Gastroesophageal sphincter (tissue), 4 donors: ENCODE data around the gene RPS6KB1. TPM values are rescaled to one million over a fixed set of nuclear protein-coding genes. Genes with fewer than 3 reads are reported as not detected.
"Not testable (repeated sequence)": the region's sequence is repeated elsewhere in the genome, so short reads cannot be mapped to it uniquely, and the experiment has no call there.

ENCODE experiments used
- ATAC-seq: fragments of 150-250 bp; one replicate; pipeline ENCODE4 v1.9.1; 2016; ENCODE audit warnings: mild to moderate bottlenecking, moderate library complexity
- H3K27ac ChIP-seq, 4 donors: fragments of 200-600 bp; sonication (generic) in 3 of 4; 1 replicate in 3 of 4; 2 replicates in 1 of 4; pipeline ENCODE4 v1.5.1; 2016 to 2019
- H3K27me3 ChIP-seq: fragments of 200-600 bp; sonication (generic); one replicate; pipeline ENCODE4 v1.5.1; 2019
- H3K36me3 ChIP-seq, 2 donors: fragments of 200-600 bp; sonication (generic); one replicate each; pipeline ENCODE4 v1.5.1; 2019; ENCODE audit warnings: control low read depth in 1 of 2
- H3K4me1 ChIP-seq, 3 donors: fragments of 200-600 bp; sonication (generic); 1 replicate in 2 of 3; 2 replicates in 1 of 3; pipeline ENCODE4 v1.5.1; 2016 to 2019; ENCODE audit warnings: control low read depth in 2 of 3
- H3K4me3 ChIP-seq, 2 donors: fragments of 200-600 bp; sonication (generic); one replicate each; pipeline ENCODE4 v1.5.1; 2019; ENCODE audit warnings: mild to moderate bottlenecking in 1 of 2, moderate library complexity in 1 of 2
- H3K9me3 ChIP-seq, 3 donors: fragments of 200-600 bp; sonication (generic); one replicate each; pipeline ENCODE4 v1.5.1; 2017 to 2019; ENCODE audit warnings: control low read depth in 2 of 3
- CTCF ChIP-seq, 4 experiments: fragments of 200-600 bp in 2 of 4; fragments of 450-650 bp in 2 of 4; sonication (generic) in 1 of 4; IDR thresholded peaks; one replicate each; pipeline ENCODE4 v1.5.1; 2017 to 2019; ENCODE audit warnings: antibody characterized with exemption in 4 of 4, mild to moderate bottlenecking in 2 of 4, moderate library complexity in 2 of 4
- EP300 ChIP-seq: sonication (generic); formaldehyde crosslinking; IDR thresholded peaks from one replicate; pipeline ENCODE4 v1.6.1; 2017; ENCODE audit warnings: antibody characterized with exemption, mild to moderate bottlenecking
- POLR2A ChIP-seq, 2 donors: fragments of 450-650 bp; IDR thresholded peaks; one replicate each; pipeline ENCODE4 v1.6.1; 2017; ENCODE audit warnings: antibody characterized with exemption in 2 of 2, mild to moderate bottlenecking in 2 of 2, moderate library complexity in 1 of 2
- POLR2AphosphoS5 ChIP-seq: sonication (generic); formaldehyde crosslinking; IDR thresholded peaks from one replicate; pipeline ENCODE4 v1.6.1; 2017; ENCODE audit warnings: antibody characterized with exemption
- whole genome bisulfite sequencing, 2 donors: methylation state at CpG; one replicate each; pipeline ENCODE4 v1.1.5; 2018; ENCODE audit warnings: low coverage in 1 of 2; 5-methylcytosine and 5-hydroxymethylcytosine counted together
- total RNA-seq, 4 donors: library from RNA; depleted of rRNA; stranded (reverse); fragments of >200 nt; gene quantifications; one replicate each; pipeline ENCODE4 v1.1.0, GENCODE V29; 2016

Gene RPS6KB1
- total RNA-seq, 4 donors from 2014 or later: 19.2 to 36.3 (median 27.6) TPM

- Histone ChIP-seq H3K4me1 (peaks cover 4 to 75% (median 36%) of the 10 kb centered on the region in 3 donors), H3K27me3 (no peaks in the 10 kb centered on the region), H3K9me3 (no peaks in the 10 kb centered on the region), H3K27ac (peak overlapping the region in 2 of 4 donors; percentile 42 to 94), H3K4me3 (no peak overlapping the region), H3K36me3 (no peaks in the 10 kb centered on the region)
- WGBS, 2 donors: 100% methylated on average over 1 of the region's 6 CpGs; no CpG with 5 or more reads in 1 of the 2 donors
- no peak for ATAC-seq
- TF ChIP-seq EP300 (no peak), POLR2AphosphoS5 (no peak), CTCF (IDR thresholded peaks at IDR 0.05) (no peak), POLR2A (IDR thresholded peaks at IDR 0.05) (no peak)
Observed at GRCh38 chr17:59848385-59848668, 44.6 kb upstream of the RPS6KB1 start.

GRCh38 chr17:59848778-59849177, 44.1 kb upstream of the RPS6KB1 start:
- 82 to 83% methylated on average over 4 to 7 of the region's 7 CpGs for WGBS, 2 donors
- H3K9me3 ChIP-seq: no peaks in the 10 kb centered on the region
- TF ChIP-seq EP300: no peak
- TF ChIP-seq POLR2A (IDR thresholded peaks at IDR 0.05): no peak
- no peak for TF ChIP-seq CTCF (IDR thresholded peaks at IDR 0.05)
- TF ChIP-seq POLR2AphosphoS5: no peak
- no peaks in the 10 kb centered on the region for H3K27me3 ChIP-seq
- H3K36me3 ChIP-seq: no peaks in the 10 kb centered on the region
- H3K4me1 ChIP-seq: peaks cover 4 to 74% (median 41%) of the 10 kb centered on the region in 3 donors
- peak overlapping the region in 2 of 4 donors; percentile 42 to 94 for H3K27ac ChIP-seq
- no peak overlapping the region for H3K4me3 ChIP-seq
- ATAC-seq: peak; percentile 44

GRCh38 chr17:59850311-59850710, 42.6 kb upstream of the RPS6KB1 start:
- peaks cover 4 to 61% (median 42%) of the 10 kb centered on the region in 3 donors for H3K4me1 ChIP-seq
- ATAC-seq, H3K27ac ChIP-seq, H3K27me3 ChIP-seq, H3K9me3 ChIP-seq, H3K36me3 ChIP-seq, H3K4me3 ChIP-seq: not testable (repeated sequence)
- WGBS, 2 donors: 60 to 90% methylated on average over 1 to 11 of the region's 15 CpGs

- TF ChIP-seq POLR2AphosphoS5 (peak; percentile 68), EP300 (no peak)
- Histone ChIP-seq H3K9me3 (no peaks in the 10 kb centered on the region), H3K36me3 (no peaks in the 10 kb centered on the region), H3K27ac (peak overlapping the region; percentile 41 to 86 (median 76)), H3K4me3 (no peak overlapping the region), H3K27me3 (no peaks in the 10 kb centered on the region), H3K4me1 (peaks cover 0 to 47% (median 33%) of the 10 kb centered on the region in 3 donors)
- peak; percentile 59 for ATAC-seq
- WGBS, 2 donors: 49 to 51% methylated on average over 4 to 12 of the region's 14 CpGs
Observed at GRCh38 chr17:59851439-59852375, 41.2 kb upstream of the RPS6KB1 start.

GRCh38 chr17:59852847-59853167, 40.1 kb upstream of the RPS6KB1 start:
- Histone ChIP-seq H3K4me1 (peaks cover 0 to 36% (median 26%) of the 10 kb centered on the region in 3 donors), H3K27ac (peak overlapping the region in 3 of 4 donors; percentile 75 to 86 (median 77))
- not testable (repeated sequence) for H3K4me3 ChIP-seq, H3K36me3 ChIP-seq, H3K9me3 ChIP-seq, ATAC-seq, H3K27me3 ChIP-seq
- WGBS, 2 donors: 95 to 100% methylated on average over 6 to 7 of the region's 7 CpGs

- Histone ChIP-seq H3K27ac (peak overlapping the region in 3 of 4 donors; percentile 75 to 86 (median 77)), H3K4me1 (peaks cover 0 to 30% (median 26%) of the 10 kb centered on the region in 3 donors), H3K27me3 (no peaks in the 10 kb centered on the region), H3K4me3 (no peak overlapping the region), H3K36me3 (no peaks in the 10 kb centered on the region), H3K9me3 (no peaks in the 10 kb centered on the region)
- ATAC-seq: peak; percentile 27
- TF ChIP-seq POLR2AphosphoS5 (peak; percentile 72), EP300 (no peak), POLR2A (IDR thresholded peaks at IDR 0.05) (no peak), CTCF (IDR thresholded peaks at IDR 0.05) (peak in 2 of 4 experiments; percentile 33 to 37)
- 59 to 74% methylated on average over 10 of the region's 14 CpGs for WGBS, 2 donors
Observed at GRCh38 chr17:59853168-59853918, 39.6 kb upstream of the RPS6KB1 start.

- H3K27me3 ChIP-seq, H3K36me3 ChIP-seq, ATAC-seq, H3K4me3 ChIP-seq, H3K9me3 ChIP-seq: not testable (repeated sequence)
- WGBS, 2 donors: 93 to 95% methylated on average over 5 to 6 of the region's 10 CpGs
- H3K4me1 ChIP-seq: peaks cover 0 to 30% (median 26%) of the 10 kb centered on the region in 3 donors
- peak overlapping the region in 3 of 4 donors; percentile 75 to 86 (median 77) for H3K27ac ChIP-seq
Observed at GRCh38 chr17:59853919-59854729, 38.8 kb upstream of the RPS6KB1 start.
